GM21723 (cell line): ENCODE data around the gene PRKCA.
"Not testable (repeated sequence)": the region's sequence is repeated elsewhere in the genome, so short reads cannot be mapped to it uniquely, and the experiment has no call there.

ENCODE experiments used
- ATAC-seq: cut with Tn5 transposase; IDR thresholded peaks from one replicate; pipeline ENCODE4 v1.9.1; 2021; ENCODE audit warnings: mild to moderate bottlenecking, moderate library complexity; ENCODE audit not compliant: unreplicated experiment

PRKCA gene

DNA sequence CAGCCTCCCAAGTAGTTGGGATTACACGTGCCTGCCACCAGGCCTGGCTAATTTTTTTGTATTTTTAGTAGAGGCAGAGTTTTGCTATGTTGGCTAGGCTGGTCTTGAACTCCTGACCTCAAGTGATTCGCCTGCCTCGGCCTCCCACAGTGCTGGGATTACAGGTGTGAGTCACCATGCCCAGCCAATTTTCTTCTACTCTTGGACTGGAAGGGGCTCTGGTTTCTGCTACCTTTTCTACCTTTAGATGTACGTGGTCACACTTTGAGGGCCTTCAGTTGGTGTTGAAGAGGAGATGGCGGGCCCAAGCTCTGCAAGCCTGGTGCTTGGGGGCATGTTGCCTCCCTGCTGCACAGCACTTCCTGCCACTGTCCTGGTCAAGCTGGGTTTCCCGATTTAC, 173.6 kb downstream of the PRKCA start:
- ATAC-seq = no peak

GRCh38 chr17:66477615-66478283, 175.3 kb downstream of the PRKCA start:
- no peak for ATAC-seq

DNA sequence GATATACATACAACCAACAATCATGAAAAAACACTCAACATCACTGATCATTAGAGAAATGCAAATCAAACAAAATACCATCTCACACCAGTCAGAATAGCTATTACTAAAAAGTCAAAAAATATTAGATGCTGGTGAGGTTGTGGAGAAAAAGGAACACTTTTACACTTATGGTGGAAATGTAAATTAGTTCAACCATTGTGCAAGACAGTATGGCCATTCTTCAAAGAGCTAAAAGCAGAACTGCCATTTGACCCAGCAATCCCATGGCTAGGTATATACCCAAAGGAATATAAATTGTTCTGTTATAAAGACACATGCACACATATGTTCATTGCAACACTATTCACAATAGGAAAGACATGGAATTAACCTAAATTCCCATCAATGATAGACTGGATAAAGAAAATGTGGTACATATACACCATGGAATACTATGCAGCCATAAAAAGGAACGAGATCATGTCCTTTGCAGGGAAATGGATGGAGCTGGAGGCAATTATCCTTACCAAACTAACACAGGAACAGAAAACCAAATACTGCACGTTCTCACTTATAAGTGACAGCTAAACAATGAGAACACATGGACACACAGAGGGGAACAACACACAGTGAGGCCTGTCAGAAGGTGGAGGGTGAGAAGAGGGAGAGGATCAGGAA, 176.9 kb downstream of the PRKCA start:
- ATAC-seq = not testable (repeated sequence)

- no peak for ATAC-seq
Observed at GRCh38 chr17:66480243-66480642, 177.8 kb downstream of the PRKCA start.

- ATAC-seq = no peak
Observed at GRCh38 chr17:66480802-66481201, 178.4 kb downstream of the PRKCA start.

- no peak for ATAC-seq
Observed at GRCh38 chr17:66481271-66481670, 178.9 kb downstream of the PRKCA start.

- ATAC-seq = no peak
Observed at GRCh38 chr17:66483906-66484305, 181.5 kb downstream of the PRKCA start.

DNA sequence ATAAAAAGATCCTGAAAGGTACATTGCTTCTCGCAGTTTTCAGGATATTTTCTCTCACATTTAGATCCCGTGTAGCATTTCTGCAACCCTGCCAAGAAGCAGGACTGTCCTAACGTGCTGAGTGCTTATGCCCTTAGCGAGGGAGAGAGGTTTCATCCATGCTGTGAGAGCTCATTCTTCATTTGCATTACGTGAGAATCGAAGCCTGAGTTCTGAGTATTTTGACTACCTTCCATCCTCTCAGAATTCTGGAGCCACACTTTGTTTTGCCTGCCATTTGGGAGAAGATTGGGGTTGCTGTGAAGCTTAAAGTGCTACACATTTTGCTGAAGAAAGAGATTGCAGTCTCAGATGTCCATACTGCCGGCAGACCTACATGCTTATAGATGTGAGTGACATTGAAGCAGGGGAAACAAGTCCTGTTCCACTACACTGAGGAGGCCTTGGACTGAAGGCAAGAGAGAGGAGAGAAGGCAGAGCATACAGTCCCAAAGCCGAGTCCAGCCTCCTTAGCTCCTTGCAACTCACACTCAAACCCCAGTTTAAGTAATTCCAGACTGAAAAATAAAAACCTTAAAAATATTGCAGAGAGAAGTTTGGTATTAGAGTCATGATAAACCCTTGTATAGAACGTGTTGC, 183.0 kb downstream of the PRKCA start:
- ATAC-seq = no peak

DNA sequence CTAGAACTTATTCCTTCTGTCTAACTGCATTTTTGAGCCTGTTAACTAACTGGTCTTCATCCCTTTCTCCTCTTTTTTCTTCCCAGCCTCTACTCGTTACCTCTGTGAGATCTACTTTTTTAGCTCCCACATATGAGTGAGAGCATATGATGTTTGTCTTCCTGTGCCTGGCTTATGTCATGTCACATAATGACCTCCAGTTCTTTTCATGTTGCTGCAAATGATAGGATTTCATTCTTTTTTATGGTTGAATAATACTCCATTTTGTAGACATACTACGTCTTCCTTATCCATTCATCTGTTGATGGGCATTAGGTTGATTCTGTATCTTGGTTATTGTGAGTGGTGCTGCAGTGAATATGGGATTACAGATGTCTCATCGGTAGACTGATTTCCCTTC, 184.7 kb downstream of the PRKCA start:
- ATAC-seq = no peak

- ATAC-seq = no peak
Observed at GRCh38 chr17:66487981-66488468, 185.6 kb downstream of the PRKCA start.

DNA sequence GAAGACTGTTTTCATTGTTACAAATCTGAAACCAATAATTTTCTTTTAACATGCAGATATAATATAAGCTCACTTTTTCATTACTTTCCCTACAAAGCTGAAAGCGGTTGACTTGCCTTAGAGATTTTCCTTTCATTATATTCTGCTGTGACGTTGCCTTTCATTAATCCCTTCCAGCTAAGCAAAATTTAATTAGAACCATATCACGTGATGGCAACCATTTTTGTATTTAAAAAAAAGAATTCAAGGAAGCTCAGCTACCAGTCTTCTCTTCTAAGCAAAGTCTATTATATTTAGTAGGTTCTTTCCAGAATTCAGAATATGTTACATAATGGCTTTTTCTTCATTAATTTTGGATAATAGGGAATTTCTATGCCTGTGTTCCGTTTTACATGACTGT, 186.5 kb downstream of the PRKCA start:
- ATAC-seq = no peak

DNA sequence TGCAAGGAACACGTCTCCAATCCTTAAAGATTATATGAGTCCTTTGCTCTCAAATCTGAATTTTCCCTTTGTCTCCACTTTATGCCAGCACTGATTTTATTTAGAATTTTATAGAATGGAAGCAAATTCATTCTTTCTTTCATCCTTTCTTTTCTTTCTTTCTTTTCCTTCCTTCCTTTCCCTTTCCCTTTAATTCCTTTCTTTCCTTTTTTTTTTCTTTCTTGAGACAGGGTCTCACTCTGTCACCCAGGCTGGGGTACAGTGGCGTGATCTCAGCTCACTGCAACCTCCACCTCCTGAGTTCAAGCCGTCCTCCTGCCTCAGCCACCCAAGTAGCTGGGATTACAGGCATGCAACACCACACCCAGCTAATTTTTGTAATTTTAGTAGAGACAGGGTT, 187.2 kb downstream of the PRKCA start:
- not testable (repeated sequence) for ATAC-seq

DNA sequence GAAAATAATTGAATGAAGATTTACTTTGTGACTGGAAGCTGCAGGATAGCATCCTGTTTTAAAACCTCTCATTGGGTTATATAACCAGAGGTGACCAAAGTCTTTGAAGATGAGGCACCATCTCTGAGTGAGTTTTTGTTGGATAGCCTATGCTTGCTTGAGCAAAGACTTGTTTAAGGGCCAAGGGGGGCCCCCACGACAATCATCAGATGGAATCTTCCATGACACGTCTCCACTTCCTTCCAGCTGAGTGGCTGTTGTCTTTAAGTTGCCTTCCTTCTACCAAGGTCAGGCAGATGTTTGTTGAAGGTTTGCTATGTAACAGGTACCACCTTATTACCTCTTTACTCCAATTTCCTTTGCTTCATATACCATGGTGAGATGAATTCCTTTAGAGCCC, 188.8 kb downstream of the PRKCA start:
- no peak for ATAC-seq

- no peak for ATAC-seq
Observed at GRCh38 chr17:66491665-66492064, 189.3 kb downstream of the PRKCA start.

DNA sequence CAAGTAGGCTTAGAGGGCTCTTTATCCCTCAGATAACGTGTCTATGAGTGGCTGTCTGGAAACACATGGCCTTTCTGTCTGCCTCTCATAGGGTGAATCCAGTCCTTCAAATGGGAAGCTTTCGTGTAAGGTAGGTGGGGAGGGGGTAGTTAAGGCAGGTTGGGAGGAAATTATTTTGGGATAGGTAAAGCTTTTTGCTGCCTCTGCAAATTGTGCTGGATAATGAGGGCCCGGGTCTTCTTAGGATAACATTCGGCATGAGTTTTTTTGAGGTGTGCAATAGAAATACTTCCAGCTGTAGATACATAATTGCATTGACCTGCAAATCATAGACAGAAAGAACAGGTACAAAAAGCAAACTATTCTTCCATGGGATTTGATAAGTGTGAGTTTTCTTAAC, 189.7 kb downstream of the PRKCA start:
- ATAC-seq = no peak

DNA sequence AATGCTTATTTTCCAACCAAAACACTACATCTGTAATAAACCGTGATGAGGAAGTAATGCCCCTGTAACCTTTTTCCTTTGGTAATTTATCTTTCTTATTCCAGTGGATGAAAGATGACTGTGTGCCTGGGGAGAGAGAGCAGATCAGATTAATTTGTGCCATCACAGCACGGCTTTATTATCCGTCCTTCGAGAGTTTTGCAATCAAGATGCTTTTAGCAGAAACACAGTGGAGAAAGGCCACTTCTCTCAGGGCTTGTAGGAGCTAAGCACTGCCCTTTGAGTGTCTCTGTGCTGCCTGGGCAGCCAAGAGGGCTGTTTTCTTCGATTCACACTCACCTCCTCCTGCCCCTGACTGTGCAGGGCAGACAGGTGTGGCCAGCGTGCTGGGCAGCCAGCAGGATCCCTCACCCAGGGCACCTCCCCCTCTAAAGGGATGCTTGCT, 190.2 kb downstream of the PRKCA start:
- no peak for ATAC-seq

GRCh38 chr17:66493283-66494019, 191.0 kb downstream of the PRKCA start:
- no peak for ATAC-seq

DNA sequence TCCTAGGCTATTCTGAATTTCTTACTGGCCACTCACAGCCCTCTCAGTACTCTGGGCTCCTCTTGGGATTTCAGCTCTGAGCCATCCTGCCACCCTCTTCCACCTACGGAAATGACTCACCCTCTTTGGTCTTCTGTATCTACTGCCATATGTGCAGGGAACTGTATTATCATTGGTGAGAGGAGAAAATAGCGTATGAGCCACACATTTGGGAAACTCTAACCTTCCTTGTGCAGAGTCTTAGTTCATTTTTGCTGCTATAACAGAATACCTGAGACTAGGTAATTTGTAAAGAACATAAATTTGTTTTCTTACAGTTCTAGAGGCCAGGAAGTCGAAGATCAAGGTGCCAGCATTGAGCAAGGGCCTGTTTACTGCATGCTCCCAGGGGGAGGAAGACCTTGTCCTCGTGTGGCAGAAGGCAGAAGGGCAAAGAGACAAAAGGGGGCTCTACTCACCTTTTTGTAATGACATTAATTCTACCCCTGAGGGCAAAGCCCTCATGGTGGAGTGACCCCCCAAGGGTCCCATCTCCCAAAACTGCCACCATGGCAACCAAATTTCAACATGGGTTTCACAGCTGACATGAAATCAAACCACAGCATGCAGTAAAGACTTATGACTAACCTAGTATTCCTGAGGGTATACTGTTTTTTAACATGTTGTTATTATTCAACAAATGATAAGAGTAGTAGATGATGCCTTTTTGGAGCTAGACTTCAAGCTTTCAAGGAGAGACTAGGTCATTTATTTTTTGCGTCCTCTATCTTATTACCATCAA, 191.8 kb downstream of the PRKCA start:
- no peak for ATAC-seq

GRCh38 chr17:66495035-66495434, 192.6 kb downstream of the PRKCA start:
- no peak for ATAC-seq

DNA sequence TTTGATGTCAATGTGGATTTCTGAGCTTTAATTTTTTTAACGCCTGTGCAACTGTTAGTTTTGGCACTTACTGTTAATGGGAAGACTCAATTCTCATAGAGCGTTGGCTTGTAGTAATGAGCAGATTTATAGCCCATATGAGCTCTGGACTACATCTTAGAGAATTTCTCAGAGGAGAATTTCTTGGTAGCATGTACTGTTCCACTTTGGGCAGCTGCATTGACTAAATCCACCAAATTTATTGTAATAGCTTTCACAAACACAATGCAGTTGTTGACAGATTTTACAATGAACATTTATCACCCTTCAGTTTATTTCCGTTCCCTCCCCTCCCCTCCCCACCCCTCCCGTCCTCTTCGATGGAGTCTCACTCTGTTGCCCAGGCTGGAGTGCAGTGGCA, 193.9 kb downstream of the PRKCA start:
- no peak for ATAC-seq

- ATAC-seq = no peak
Observed at GRCh38 chr17:66498580-66498979, 196.2 kb downstream of the PRKCA start.
